Endothelial cell of umbilical vein (primary cell): ENCODE measurements around the gene HECTD4.

Source experiments
- EZH2 ChIP-seq: IDR thresholded peaks from 2 replicates; pipeline ENCODE4 v1.6.1; 2012; ENCODE audit warnings: borderline replicate concordance, low read depth, mild to moderate bottlenecking, moderate library complexity, low read length, inconsistent platforms; ENCODE audit not compliant: severe bottlenecking
- POLR2A ChIP-seq: IDR thresholded peaks from 2 replicates; pipeline ENCODE4 v1.6.1; 2012; ENCODE audit warnings: low read depth, mild to moderate bottlenecking, control low read depth, low read length
- POLR2AphosphoS5 ChIP-seq: IDR thresholded peaks from 2 replicates; pipeline ENCODE4 v1.6.1; 2012; ENCODE audit warnings: low read depth, mild to moderate bottlenecking, control low read depth, low read length, moderate library complexity; ENCODE audit not compliant: insufficient read depth
- TF ChIP-seq, protein P1 (sequence below), 2 donors: IDR thresholded peaks; 1 replicate in 1 of 2; 2 replicates in 1 of 2; pipeline ENCODE4 v1.5.1; 2011; ENCODE audit warnings: low read length in 2 of 2, mild to moderate bottlenecking in 2 of 2, moderate library complexity in 2 of 2, control low read depth in 1 of 2, inconsistent platforms in 1 of 2, low read depth in 1 of 2; ENCODE audit not compliant: insufficient read depth in 1 of 2; ENCODE audit errors: extremely low read depth in 1 of 2
- TF ChIP-seq, protein P2 (sequence below): IDR thresholded peaks from 2 replicates; pipeline ENCODE4 v1.6.1; 2011; ENCODE audit not compliant: insufficient read depth, insufficient read length

DNA sequence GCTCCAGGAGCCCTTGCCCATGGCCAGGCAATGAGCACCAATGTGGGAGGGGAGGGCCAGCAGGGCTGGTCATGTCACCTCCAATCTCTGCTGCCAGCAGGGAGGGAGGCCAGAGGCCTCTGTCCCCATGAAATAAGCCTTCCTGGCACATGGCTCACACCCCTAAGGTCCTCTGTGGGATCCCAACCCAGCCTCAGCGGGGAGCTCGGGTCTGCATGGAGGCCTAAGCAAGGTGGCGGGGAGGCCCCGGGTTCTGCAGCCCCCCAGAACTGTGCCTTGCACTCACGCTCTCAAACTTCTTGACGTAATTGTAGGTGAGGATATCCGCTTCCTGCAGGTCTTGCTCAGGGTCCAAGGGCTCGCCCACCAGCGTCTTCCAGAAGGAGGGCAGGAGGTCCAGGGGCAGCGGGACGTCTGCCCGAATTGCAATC is 215.2 kb downstream of the HECTD4 start:
- TF ChIP-seq EZH2 (no peak), POLR2A (no peak), POLR2AphosphoS5 (no peak)
- TF ChIP-seq, protein P1, sequence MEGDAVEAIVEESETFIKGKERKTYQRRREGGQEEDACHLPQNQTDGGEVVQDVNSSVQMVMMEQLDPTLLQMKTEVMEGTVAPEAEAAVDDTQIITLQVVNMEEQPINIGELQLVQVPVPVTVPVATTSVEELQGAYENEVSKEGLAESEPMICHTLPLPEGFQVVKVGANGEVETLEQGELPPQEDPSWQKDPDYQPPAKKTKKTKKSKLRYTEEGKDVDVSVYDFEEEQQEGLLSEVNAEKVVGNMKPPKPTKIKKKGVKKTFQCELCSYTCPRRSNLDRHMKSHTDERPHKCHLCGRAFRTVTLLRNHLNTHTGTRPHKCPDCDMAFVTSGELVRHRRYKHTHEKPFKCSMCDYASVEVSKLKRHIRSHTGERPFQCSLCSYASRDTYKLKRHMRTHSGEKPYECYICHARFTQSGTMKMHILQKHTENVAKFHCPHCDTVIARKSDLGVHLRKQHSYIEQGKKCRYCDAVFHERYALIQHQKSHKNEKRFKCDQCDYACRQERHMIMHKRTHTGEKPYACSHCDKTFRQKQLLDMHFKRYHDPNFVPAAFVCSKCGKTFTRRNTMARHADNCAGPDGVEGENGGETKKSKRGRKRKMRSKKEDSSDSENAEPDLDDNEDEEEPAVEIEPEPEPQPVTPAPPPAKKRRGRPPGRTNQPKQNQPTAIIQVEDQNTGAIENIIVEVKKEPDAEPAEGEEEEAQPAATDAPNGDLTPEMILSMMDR (IDR thresholded peaks at IDR 0.05; ENCODE audit: extremely low read depth in 1 of 2, insufficient read depth in 1 of 2, low read depth in 1 of 2, low read length in 2 of 2): no peak
- TF ChIP-seq, protein P2, sequence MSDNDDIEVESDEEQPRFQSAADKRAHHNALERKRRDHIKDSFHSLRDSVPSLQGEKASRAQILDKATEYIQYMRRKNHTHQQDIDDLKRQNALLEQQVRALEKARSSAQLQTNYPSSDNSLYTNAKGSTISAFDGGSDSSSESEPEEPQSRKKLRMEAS: no peak
